ENCODE results near the gene NDE1. TPM values are rescaled to one million over a fixed set of nuclear protein-coding genes. Genes with fewer than 3 reads are reported as not detected.

NDE1 gene
- total and polyA plus RNA-seq, 9 of the 15 experiments (the other 6 are each of a cell fraction or from before 2014, with no cell fraction given), result 3.1 to 59.9 (median 30.0) TPM

DNA sequence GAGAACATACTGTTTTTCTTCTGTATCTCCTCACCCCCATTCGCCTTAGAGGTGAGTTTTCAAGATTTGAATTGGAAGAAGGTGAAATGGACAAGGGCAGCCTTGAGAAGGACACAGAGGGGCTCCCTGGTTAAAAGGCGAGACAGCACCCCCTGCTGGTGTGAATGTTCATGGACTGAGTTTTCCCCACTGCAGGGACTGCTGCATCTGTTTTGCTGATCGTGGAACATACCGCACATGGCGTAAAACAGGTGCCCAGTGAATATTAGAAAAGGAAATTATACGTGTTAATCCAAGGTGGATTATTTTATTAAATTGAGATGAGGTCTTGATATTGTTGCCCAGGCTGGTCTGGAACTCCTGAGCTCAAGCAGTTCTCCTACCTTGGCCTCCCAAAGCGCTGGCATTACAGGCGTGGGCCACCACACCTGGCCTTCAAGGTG lies 54.5 kb downstream of the NDE1 start (continued):
- TF ChIP-seq, protein P1, sequence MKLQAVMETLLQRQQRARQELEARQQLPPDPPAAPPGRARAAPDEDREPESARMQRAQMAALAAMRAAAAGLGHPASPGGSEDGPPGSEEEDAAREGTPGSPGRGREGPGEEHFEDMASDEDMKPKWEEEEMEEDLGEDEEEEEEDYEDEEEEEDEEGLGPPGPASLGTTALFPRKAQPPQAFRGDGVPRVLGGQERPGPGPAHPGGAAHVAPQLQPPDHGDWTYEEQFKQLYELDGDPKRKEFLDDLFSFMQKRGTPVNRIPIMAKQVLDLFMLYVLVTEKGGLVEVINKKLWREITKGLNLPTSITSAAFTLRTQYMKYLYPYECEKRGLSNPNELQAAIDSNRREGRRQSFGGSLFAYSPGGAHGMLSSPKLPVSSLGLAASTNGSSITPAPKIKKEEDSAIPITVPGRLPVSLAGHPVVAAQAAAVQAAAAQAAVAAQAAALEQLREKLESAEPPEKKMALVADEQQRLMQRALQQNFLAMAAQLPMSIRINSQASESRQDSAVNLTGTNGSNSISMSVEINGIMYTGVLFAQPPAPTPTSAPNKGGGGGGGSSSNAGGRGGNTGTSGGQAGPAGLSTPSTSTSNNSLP (IDR thresholded peaks at IDR 0.05; ENCODE audit: borderline replicate concordance, low read depth, low read length), result no peak
- TF ChIP-seq MEIS2 (IDR thresholded peaks at IDR 0.05; ENCODE audit: partially characterized antibody) (no peak), RFX5 (IDR thresholded peaks at IDR 0.05; ENCODE audit: low read depth, low read length) (no peak), BCL6 (CRISPR knock-in tag; IDR thresholded peaks at IDR 0.05) (no peak), STAG1 (CRISPR knock-in tag; IDR thresholded peaks at IDR 0.05; ENCODE audit: borderline replicate concordance) (peak; percentile 51; the same call in 1 of the 2 replicates), ZNF586 (CRISPR knock-in tag; conservative IDR thresholded peaks at IDR 0.05) (no peak), DACH1 (IDR thresholded peaks at IDR 0.05; ENCODE audit: partially characterized antibody) (no peak), TEAD2 (tag; IDR thresholded peaks at IDR 0.05) (no peak), ZNF584 (CRISPR knock-in tag; IDR thresholded peaks at IDR 0.05; ENCODE audit: low read depth) (no peak), BHLHE40 (IDR thresholded peaks at IDR 0.05; ENCODE audit: low read length) (0 out of 2 replicates have a peak, but pooled peaks have one; percentile 13), DPF2 (IDR thresholded peaks at IDR 0.05) (no peak), TEAD4 (IDR thresholded peaks at IDR 0.05; ENCODE audit: low read length) (peak; percentile 32; the same call in 1 of the 2 replicates), TEAD4 (CRISPR knock-in tag; IDR thresholded peaks at IDR 0.05; ENCODE audit: borderline replicate concordance) (no peak), NFRKB (IDR thresholded peaks at IDR 0.05; ENCODE audit: low read depth) (no peak), TEAD1 (CRISPR knock-in tag; IDR thresholded peaks at IDR 0.05) (peak in 1 of 2 experiments; percentile 80; a peak in 1 of 4 replicates), ELF2 (CRISPR knock-in tag; IDR thresholded peaks at IDR 0.05) (no peak), PPARD (CRISPR knock-in tag; IDR thresholded peaks at IDR 0.05) (no peak)
- TF ChIP-seq, protein P2, sequence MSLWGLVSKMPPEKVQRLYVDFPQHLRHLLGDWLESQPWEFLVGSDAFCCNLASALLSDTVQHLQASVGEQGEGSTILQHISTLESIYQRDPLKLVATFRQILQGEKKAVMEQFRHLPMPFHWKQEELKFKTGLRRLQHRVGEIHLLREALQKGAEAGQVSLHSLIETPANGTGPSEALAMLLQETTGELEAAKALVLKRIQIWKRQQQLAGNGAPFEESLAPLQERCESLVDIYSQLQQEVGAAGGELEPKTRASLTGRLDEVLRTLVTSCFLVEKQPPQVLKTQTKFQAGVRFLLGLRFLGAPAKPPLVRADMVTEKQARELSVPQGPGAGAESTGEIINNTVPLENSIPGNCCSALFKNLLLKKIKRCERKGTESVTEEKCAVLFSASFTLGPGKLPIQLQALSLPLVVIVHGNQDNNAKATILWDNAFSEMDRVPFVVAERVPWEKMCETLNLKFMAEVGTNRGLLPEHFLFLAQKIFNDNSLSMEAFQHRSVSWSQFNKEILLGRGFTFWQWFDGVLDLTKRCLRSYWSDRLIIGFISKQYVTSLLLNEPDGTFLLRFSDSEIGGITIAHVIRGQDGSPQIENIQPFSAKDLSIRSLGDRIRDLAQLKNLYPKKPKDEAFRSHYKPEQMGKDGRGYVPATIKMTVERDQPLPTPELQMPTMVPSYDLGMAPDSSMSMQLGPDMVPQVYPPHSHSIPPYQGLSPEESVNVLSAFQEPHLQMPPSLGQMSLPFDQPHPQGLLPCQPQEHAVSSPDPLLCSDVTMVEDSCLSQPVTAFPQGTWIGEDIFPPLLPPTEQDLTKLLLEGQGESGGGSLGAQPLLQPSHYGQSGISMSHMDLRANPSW (CRISPR knock-in tag; IDR thresholded peaks at IDR 0.05), result no peak
- TF ChIP-seq, protein P3, sequence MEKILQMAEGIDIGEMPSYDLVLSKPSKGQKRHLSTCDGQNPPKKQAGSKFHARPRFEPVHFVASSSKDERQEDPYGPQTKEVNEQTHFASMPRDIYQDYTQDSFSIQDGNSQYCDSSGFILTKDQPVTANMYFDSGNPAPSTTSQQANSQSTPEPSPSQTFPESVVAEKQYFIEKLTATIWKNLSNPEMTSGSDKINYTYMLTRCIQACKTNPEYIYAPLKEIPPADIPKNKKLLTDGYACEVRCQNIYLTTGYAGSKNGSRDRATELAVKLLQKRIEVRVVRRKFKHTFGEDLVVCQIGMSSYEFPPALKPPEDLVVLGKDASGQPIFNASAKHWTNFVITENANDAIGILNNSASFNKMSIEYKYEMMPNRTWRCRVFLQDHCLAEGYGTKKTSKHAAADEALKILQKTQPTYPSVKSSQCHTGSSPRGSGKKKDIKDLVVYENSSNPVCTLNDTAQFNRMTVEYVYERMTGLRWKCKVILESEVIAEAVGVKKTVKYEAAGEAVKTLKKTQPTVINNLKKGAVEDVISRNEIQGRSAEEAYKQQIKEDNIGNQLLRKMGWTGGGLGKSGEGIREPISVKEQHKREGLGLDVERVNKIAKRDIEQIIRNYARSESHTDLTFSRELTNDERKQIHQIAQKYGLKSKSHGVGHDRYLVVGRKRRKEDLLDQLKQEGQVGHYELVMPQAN (IDR thresholded peaks at IDR 0.05; ENCODE audit: borderline replicate concordance), result no peak
- TF ChIP-seq, protein P4, sequence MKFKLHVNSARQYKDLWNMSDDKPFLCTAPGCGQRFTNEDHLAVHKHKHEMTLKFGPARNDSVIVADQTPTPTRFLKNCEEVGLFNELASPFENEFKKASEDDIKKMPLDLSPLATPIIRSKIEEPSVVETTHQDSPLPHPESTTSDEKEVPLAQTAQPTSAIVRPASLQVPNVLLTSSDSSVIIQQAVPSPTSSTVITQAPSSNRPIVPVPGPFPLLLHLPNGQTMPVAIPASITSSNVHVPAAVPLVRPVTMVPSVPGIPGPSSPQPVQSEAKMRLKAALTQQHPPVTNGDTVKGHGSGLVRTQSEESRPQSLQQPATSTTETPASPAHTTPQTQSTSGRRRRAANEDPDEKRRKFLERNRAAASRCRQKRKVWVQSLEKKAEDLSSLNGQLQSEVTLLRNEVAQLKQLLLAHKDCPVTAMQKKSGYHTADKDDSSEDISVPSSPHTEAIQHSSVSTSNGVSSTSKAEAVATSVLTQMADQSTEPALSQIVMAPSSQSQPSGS (CRISPR knock-in tag; IDR thresholded peaks at IDR 0.05), result no peak
- TF ChIP-seq, protein P5, sequence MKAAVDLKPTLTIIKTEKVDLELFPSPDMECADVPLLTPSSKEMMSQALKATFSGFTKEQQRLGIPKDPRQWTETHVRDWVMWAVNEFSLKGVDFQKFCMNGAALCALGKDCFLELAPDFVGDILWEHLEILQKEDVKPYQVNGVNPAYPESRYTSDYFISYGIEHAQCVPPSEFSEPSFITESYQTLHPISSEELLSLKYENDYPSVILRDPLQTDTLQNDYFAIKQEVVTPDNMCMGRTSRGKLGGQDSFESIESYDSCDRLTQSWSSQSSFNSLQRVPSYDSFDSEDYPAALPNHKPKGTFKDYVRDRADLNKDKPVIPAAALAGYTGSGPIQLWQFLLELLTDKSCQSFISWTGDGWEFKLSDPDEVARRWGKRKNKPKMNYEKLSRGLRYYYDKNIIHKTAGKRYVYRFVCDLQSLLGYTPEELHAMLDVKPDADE (conservative IDR thresholded peaks at IDR 0.05; ENCODE audit: control insufficient read depth, low read depth, low read length), result no peak
